ENCODE results near the gene PKMYT1.
A peak's percentile ranks its signal among the peaks of the same experiment; 100 is the strongest.

The PKMYT1 gene

GRCh38 chr16:3022684-3023414, 42.6 kb upstream of the PKMYT1 start:
- no peaks in the 10 kb centered on the region for H3K27me3 ChIP-seq (ENCODE audit: insufficient read depth, low read length)

GRCh38 chr16:3022208-3022683, 42.0 kb upstream of the PKMYT1 start:
- Histone ChIP-seq H3K9me3 (ENCODE audit: low read length) (no peaks in the 10 kb centered on the region), H3K4me1 (ENCODE audit: insufficient read depth, low read length) (peaks cover 27% of the 10 kb centered on the region), H2AFZ (ENCODE audit: low read depth, low read length) (no peak overlapping the region), H3K4me3 (ENCODE audit: low read length) (peak overlapping the region; percentile 42), H3K36me3 (ENCODE audit: insufficient read depth, low read length) (peaks cover 19% of the 10 kb centered on the region), H3K27me3 (ENCODE audit: insufficient read depth, low read length) (peaks cover 2% of the 10 kb centered on the region)

More at GRCh38 chr16:3022684-3023414, 42.6 kb upstream of the PKMYT1 start:
- Histone ChIP-seq H3K9me3 (ENCODE audit: low read length) (no peaks in the 10 kb centered on the region), H2AFZ (ENCODE audit: low read depth, low read length) (no peak overlapping the region), H3K4me1 (ENCODE audit: insufficient read depth, low read length) (peaks cover 27% of the 10 kb centered on the region), H3K4me3 (ENCODE audit: low read length) (peak overlapping the region; percentile 56), H3K36me3 (ENCODE audit: insufficient read depth, low read length) (peaks cover 19% of the 10 kb centered on the region)

- Histone ChIP-seq H3K27me3 (ENCODE audit: insufficient read depth, low read length) (peaks cover 6% of the 10 kb centered on the region), H3K36me3 (ENCODE audit: insufficient read depth, low read length) (peaks cover 13% of the 10 kb centered on the region), H3K4me3 (ENCODE audit: low read length) (peak overlapping the region; percentile 42), H2AFZ (ENCODE audit: low read depth, low read length) (peak overlapping the region; percentile 14), H3K4me1 (ENCODE audit: insufficient read depth, low read length) (peaks cover 27% of the 10 kb centered on the region), H3K9me3 (ENCODE audit: low read length) (no peaks in the 10 kb centered on the region)
These were observed 41.4 kb upstream of the PKMYT1 start for GRCh38 chr16:3021449-3022207.

- peaks cover 5% of the 10 kb centered on the region for H3K36me3 ChIP-seq (ENCODE audit: insufficient read depth, low read length)
- peaks cover 8% of the 10 kb centered on the region for H3K27me3 ChIP-seq (ENCODE audit: insufficient read depth, low read length)
- H3K4me1 ChIP-seq (ENCODE audit: insufficient read depth, low read length), result peaks cover 27% of the 10 kb centered on the region
- no peaks in the 10 kb centered on the region for H3K9me3 ChIP-seq (ENCODE audit: low read length)
- H3K4me3 ChIP-seq (ENCODE audit: low read length), result peak overlapping the region; percentile 42
- peak overlapping the region; percentile 14 for H2AFZ ChIP-seq (ENCODE audit: low read depth, low read length)
These were observed 40.6 kb upstream of the PKMYT1 start for GRCh38 chr16:3020604-3021448.

GRCh38 chr16:3020247-3020603, 40.0 kb upstream of the PKMYT1 start, which contains the start of gene TNFRSF12A:
TNFRSF12A (plus strand) TSS chr16:3020368; CDS start chr16:3020398, 30 bp downstream.
- peak within 1 kb of the TSS; percentile 42 for H3K4me3 ChIP-seq (ENCODE audit: low read length)
- peaks cover 27% of the 10 kb centered on the region for H3K4me1 ChIP-seq (ENCODE audit: insufficient read depth, low read length)
- no peaks in the 10 kb centered on the region for H3K9me3 ChIP-seq (ENCODE audit: low read length)
- peaks cover 11% of the 10 kb centered on the region for H3K27me3 ChIP-seq (ENCODE audit: insufficient read depth, low read length)
- peak within 1 kb of the TSS; percentile 24 for H2AFZ ChIP-seq (ENCODE audit: low read depth, low read length)
- no peaks in the 10 kb centered on the region for H3K36me3 ChIP-seq (ENCODE audit: insufficient read depth, low read length)

GRCh38 chr16:3019594-3020246, 39.5 kb upstream of the PKMYT1 start:
- H3K9me3 ChIP-seq (ENCODE audit: low read length), result no peaks in the 10 kb centered on the region

GRCh38 chr16:3017794-3018506, 37.7 kb upstream of the PKMYT1 start, which contains the start of gene CLDN6:
CLDN6 (minus strand) TSS chr16:3018183; CDS start chr16:3016021, 2,162 bp downstream.
- H3K36me3 ChIP-seq (ENCODE audit: insufficient read depth, low read length), result no peaks in the 10 kb centered on the region
- H3K9me3 ChIP-seq (ENCODE audit: low read length), result no peaks in the 10 kb centered on the region
- H3K4me1 ChIP-seq (ENCODE audit: insufficient read depth, low read length), result peaks cover 20% of the 10 kb centered on the region
- H2AFZ ChIP-seq (ENCODE audit: low read depth, low read length), result no peak within 1 kb of the TSS
- no peak within 1 kb of the TSS for H3K4me3 ChIP-seq (ENCODE audit: low read length)
- peaks cover 34% of the 10 kb centered on the region for H3K27me3 ChIP-seq (ENCODE audit: insufficient read depth, low read length)

More at GRCh38 chr16:3019594-3020246, 39.5 kb upstream of the PKMYT1 start:
- Histone ChIP-seq H3K27me3 (ENCODE audit: insufficient read depth, low read length) (peaks cover 16% of the 10 kb centered on the region), H2AFZ (ENCODE audit: low read depth, low read length) (peak overlapping the region; percentile 24), H3K36me3 (ENCODE audit: insufficient read depth, low read length) (no peaks in the 10 kb centered on the region), H3K4me1 (ENCODE audit: insufficient read depth, low read length) (peaks cover 27% of the 10 kb centered on the region), H3K4me3 (ENCODE audit: low read length) (peak overlapping the region; percentile 42)

- Histone ChIP-seq H2AFZ (ENCODE audit: low read depth, low read length) (no peak overlapping the region), H3K9me3 (ENCODE audit: low read length) (no peaks in the 10 kb centered on the region), H3K4me1 (ENCODE audit: insufficient read depth, low read length) (peaks cover 14% of the 10 kb centered on the region), H3K36me3 (ENCODE audit: insufficient read depth, low read length) (no peaks in the 10 kb centered on the region), H3K27me3 (ENCODE audit: insufficient read depth, low read length) (peaks cover 40% of the 10 kb centered on the region), H3K4me3 (ENCODE audit: low read length) (no peak overlapping the region)
These were observed 37.1 kb upstream of the PKMYT1 start for GRCh38 chr16:3017344-3017743.

GRCh38 chr16:3015865-3016521, 35.7 kb upstream of the PKMYT1 start:
- no peak overlapping the region for H2AFZ ChIP-seq (ENCODE audit: low read depth, low read length)
- H3K9me3 ChIP-seq (ENCODE audit: low read length), result no peaks in the 10 kb centered on the region
- H3K27me3 ChIP-seq (ENCODE audit: insufficient read depth, low read length), result peaks cover 50% of the 10 kb centered on the region
- no peaks in the 10 kb centered on the region for H3K36me3 ChIP-seq (ENCODE audit: insufficient read depth, low read length)
- peaks cover 7% of the 10 kb centered on the region for H3K4me1 ChIP-seq (ENCODE audit: insufficient read depth, low read length)
- H3K4me3 ChIP-seq (ENCODE audit: low read length), result no peak overlapping the region

GRCh38 chr16:3014971-3015370, 34.7 kb upstream of the PKMYT1 start:
- H3K27me3 ChIP-seq (ENCODE audit: insufficient read depth, low read length), result peaks cover 59% of the 10 kb centered on the region
- H3K4me3 ChIP-seq (ENCODE audit: low read length), result no peak overlapping the region
- peaks cover 2% of the 10 kb centered on the region for H3K4me1 ChIP-seq (ENCODE audit: insufficient read depth, low read length)
- no peaks in the 10 kb centered on the region for H3K9me3 ChIP-seq (ENCODE audit: low read length)
- H3K36me3 ChIP-seq (ENCODE audit: insufficient read depth, low read length), result no peaks in the 10 kb centered on the region
- no peak overlapping the region for H2AFZ ChIP-seq (ENCODE audit: low read depth, low read length)

GRCh38 chr16:3013998-3014690, 33.9 kb upstream of the PKMYT1 start:
- Histone ChIP-seq H3K4me1 (ENCODE audit: insufficient read depth, low read length) (peaks cover 2% of the 10 kb centered on the region), H3K4me3 (ENCODE audit: low read length) (no peak overlapping the region), H3K27me3 (ENCODE audit: insufficient read depth, low read length) (peaks cover 64% of the 10 kb centered on the region), H2AFZ (ENCODE audit: low read depth, low read length) (no peak overlapping the region), H3K9me3 (ENCODE audit: low read length) (no peaks in the 10 kb centered on the region), H3K36me3 (ENCODE audit: insufficient read depth, low read length) (no peaks in the 10 kb centered on the region)
